GM18526 (cell line): ENCODE data around the gene OR2T2.
"Not testable (repeated sequence)": the region's sequence is repeated elsewhere in the genome, so short reads cannot be mapped to it uniquely, and the experiment has no call there.

ENCODE experiments used
- POLR2A ChIP-seq: IDR thresholded peaks from 3 replicates; pipeline ENCODE4 v1.6.1; 2011; ENCODE audit not compliant: insufficient read length; ENCODE audit errors: extremely low read depth

OR2T2 gene

GRCh38 chr1:248445399-248445798 is at the start of gene OR2T2:
Gene OR2T2 (plus strand): TSS chr1:248445637. CDS start chr1:248452798, 7,161 bp downstream.
- TF ChIP-seq POLR2A = not testable (repeated sequence)

GRCh38 chr1:248402748-248403147 is 42.7 kb upstream of the OR2T2 start, which contains the start of gene OR2T1:
Gene OR2T1 (plus strand): TSS chr1:248403048. CDS start chr1:248406148, 3,100 bp downstream.
- no peak for TF ChIP-seq POLR2A

- TF ChIP-seq POLR2A = no peak
Measured at GRCh38 chr1:248404024-248404423, 41.4 kb upstream of the OR2T2 start.

- no peak for TF ChIP-seq POLR2A
Measured at GRCh38 chr1:248406721-248407692, 38.4 kb upstream of the OR2T2 start.

- no peak for TF ChIP-seq POLR2A
Measured at GRCh38 chr1:248416226-248416625, 29.2 kb upstream of the OR2T2 start.

GRCh38 chr1:248417854-248418253 is 27.6 kb upstream of the OR2T2 start:
- TF ChIP-seq POLR2A = no peak

- TF ChIP-seq POLR2A = no peak
Measured at GRCh38 chr1:248421384-248421783, 24.1 kb upstream of the OR2T2 start.

GRCh38 chr1:248471154-248471553 is 25.7 kb downstream of the OR2T2 start:
- no peak for TF ChIP-seq POLR2A

- not testable (repeated sequence) for TF ChIP-seq POLR2A
Measured at GRCh38 chr1:248473051-248473450, 27.6 kb downstream of the OR2T2 start, which contains the start of gene OR2T3. Gene OR2T3 (plus strand): TSS chr1:248473351. CDS start chr1:248473351, 0 bp downstream.

GRCh38 chr1:248488289-248488688 is 42.9 kb downstream of the OR2T2 start, which contains the start of gene OR2T5:
Gene OR2T5 (plus strand): TSS chr1:248488589. CDS start chr1:248488589, 0 bp downstream.
- TF ChIP-seq POLR2A = not testable (repeated sequence)
